ENCODE results near the gene FOXO4. TPM values are rescaled to one million over a fixed set of nuclear protein-coding genes. Genes with fewer than 3 reads are reported as not detected.

The FOXO4 gene
- total RNA-seq, 1 experiment from 2014 or later = 17.7 TPM

GRCh38 chrX:71067712-71068043 lies 28.0 kb upstream of the FOXO4 start:
- H3K23ac ChIP-seq (ENCODE audit: insufficient read length, low read depth, low read length) = no peak overlapping the region
- H2BK20ac ChIP-seq (ENCODE audit: low read depth, low read length, poor library complexity, severe bottlenecking) = no peak overlapping the region
- peaks cover 46 to 59% of the 10 kb centered on the region in 2 experiments for H3K9me3 Mint-ChIP-seq
- no peak overlapping the region for H3K27ac ChIP-seq (ENCODE audit: insufficient read length, low read depth, low read length)
- H3K4me2 ChIP-seq (ENCODE audit: insufficient read depth, insufficient read length, low read length) = peak overlapping the region; percentile 82
- no peak overlapping the region for H2AK5ac ChIP-seq (ENCODE audit: insufficient read length, low read length)
- H2BK5ac ChIP-seq (ENCODE audit: insufficient read length, low read length) = no peak overlapping the region
- H3K27ac Mint-ChIP-seq = peak overlapping the region; percentile 69 to 97 (median 86)
- no peaks in the 10 kb centered on the region for H4K20me1 ChIP-seq (ENCODE audit: control insufficient read depth, insufficient read depth, insufficient read length)
- no peak overlapping the region for H3K56ac ChIP-seq (ENCODE audit: insufficient read length, low read depth, low read length)
- H3K79me1 ChIP-seq (ENCODE audit: insufficient read depth, low read depth, low read length, poor library complexity, severe bottlenecking) = no peaks in the 10 kb centered on the region
- peaks cover 5 to 14% (median 7%) of the 10 kb centered on the region in 3 experiments; a peak in 6 of 7 replicates for H3K36me3 Mint-ChIP-seq (ENCODE audit: insufficient read depth in 1 of 3, low read depth in 3 of 3)
- 0 out of 2 replicates have a peak, but pooled peaks cover 2% of the 10 kb centered on the region for H3K27me3 Mint-ChIP-seq (ENCODE audit: low read depth)
- H3K4me3 Mint-ChIP-seq = peak overlapping the region; percentile 87 to 99
- no peaks in the 10 kb centered on the region for H3K27me3 ChIP-seq (ENCODE audit: insufficient read depth, low read length)
- no peak for DNase-seq
- no peaks in the 10 kb centered on the region for H3K23me2 ChIP-seq (ENCODE audit: insufficient read length, low read depth, low read length, poor library complexity, severe bottlenecking)
- H3K4me1 Mint-ChIP-seq = peaks cover 6 to 8% of the 10 kb centered on the region in 2 experiments; a peak in 1 of 4 replicates
- no peak overlapping the region for H2BK15ac ChIP-seq (ENCODE audit: low read depth, low read length)
- H3K4me1 ChIP-seq (ENCODE audit: insufficient read depth, low read length) = no peaks in the 10 kb centered on the region
- H3K4ac ChIP-seq (ENCODE audit: low read depth, low read length) = no peak overlapping the region
- H2BK120ac ChIP-seq (ENCODE audit: low read depth, low read length, poor library complexity, severe bottlenecking) = no peak overlapping the region
- H2BK12ac ChIP-seq (ENCODE audit: insufficient read length, low read depth, low read length) = no peak overlapping the region
- H3K14ac ChIP-seq (ENCODE audit: insufficient read depth, low read length) = no peak overlapping the region
- no peak for TF ChIP-seq CTCF (conservative IDR thresholded peaks at IDR 0.05)
- H4K5ac ChIP-seq (ENCODE audit: insufficient read length, low read depth, low read length) = no peak overlapping the region
- H3K79me2 ChIP-seq (ENCODE audit: insufficient read depth, low read length) = peaks cover 4% of the 10 kb centered on the region; the same call in 1 of the 2 replicates
- H3K18ac ChIP-seq (ENCODE audit: insufficient read length, low read depth, low read length) = no peak overlapping the region
- H4K91ac ChIP-seq (ENCODE audit: insufficient read length, low read depth, low read length) = no peak overlapping the region
- H4K8ac ChIP-seq (replicated peaks; ENCODE audit: insufficient read length, low read depth, low read length) = no peak overlapping the region
- H3K9me3 ChIP-seq (ENCODE audit: control insufficient read depth, low read depth, low read length) = peaks cover 8% of the 10 kb centered on the region
- no peak overlapping the region for H2AFZ ChIP-seq (ENCODE audit: low read length)
- peak overlapping the region; percentile 74 for H3K9ac ChIP-seq (ENCODE audit: extremely low read depth, insufficient read length, low read length)
- H3T11ph ChIP-seq (ENCODE audit: low read length) = no peak overlapping the region
- WGBS (ENCODE audit: extremely low coverage, insufficient read length, low lambda C conversion rate) = no CpG with 5 or more reads among the region's 10 CpGs
